HL-60 (cell line): ENCODE results near the gene OCEL1.

Experiments used
- GABPA ChIP-seq: IDR thresholded peaks from 2 replicates; pipeline ENCODE4 v1.6.1; 2012; ENCODE audit warnings: low read depth
- TF ChIP-seq, protein P1 (sequence below): IDR thresholded peaks from one replicate; pipeline ENCODE4 v1.5.1; 2011; ENCODE audit warnings: low read length, control low read depth, inconsistent platforms; ENCODE audit not compliant: insufficient read depth

DNA sequence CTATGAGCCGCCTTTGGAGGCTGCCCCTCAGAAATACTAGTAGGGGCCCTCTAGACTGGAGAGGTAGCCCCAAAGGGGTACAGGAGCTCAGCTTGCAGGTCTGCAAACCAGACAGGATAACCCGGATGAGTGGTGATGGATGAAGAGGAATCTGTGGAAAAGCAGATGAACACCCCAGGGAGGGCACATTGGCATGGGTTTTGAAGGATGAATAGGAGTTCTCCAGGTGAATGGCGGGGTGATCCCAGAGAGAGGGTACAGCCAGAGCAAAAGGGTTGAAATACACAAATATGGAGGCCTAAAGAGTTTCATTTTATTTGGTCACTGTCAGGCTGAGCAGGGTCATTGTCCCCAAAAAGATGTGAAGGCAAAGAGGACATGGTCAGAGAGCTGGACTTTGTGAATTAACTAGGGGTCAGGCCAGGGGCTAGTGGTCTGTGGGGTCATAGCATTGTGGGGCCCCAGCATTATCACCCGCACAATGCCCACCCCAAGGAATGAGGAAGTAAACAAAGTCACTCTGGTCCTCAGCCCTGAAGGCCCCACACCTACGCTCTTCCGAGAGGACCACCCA, 14.9 kb downstream of the OCEL1 start:
- TF ChIP-seq, protein P1, sequence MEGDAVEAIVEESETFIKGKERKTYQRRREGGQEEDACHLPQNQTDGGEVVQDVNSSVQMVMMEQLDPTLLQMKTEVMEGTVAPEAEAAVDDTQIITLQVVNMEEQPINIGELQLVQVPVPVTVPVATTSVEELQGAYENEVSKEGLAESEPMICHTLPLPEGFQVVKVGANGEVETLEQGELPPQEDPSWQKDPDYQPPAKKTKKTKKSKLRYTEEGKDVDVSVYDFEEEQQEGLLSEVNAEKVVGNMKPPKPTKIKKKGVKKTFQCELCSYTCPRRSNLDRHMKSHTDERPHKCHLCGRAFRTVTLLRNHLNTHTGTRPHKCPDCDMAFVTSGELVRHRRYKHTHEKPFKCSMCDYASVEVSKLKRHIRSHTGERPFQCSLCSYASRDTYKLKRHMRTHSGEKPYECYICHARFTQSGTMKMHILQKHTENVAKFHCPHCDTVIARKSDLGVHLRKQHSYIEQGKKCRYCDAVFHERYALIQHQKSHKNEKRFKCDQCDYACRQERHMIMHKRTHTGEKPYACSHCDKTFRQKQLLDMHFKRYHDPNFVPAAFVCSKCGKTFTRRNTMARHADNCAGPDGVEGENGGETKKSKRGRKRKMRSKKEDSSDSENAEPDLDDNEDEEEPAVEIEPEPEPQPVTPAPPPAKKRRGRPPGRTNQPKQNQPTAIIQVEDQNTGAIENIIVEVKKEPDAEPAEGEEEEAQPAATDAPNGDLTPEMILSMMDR: no peak
- TF ChIP-seq GABPA: no peak
